GM12878 (cell line): ENCODE measurements around the gene KCNAB3.

ENCODE experiments used
- ATF2 ChIP-seq: IDR thresholded peaks from 2 replicates; pipeline ENCODE4 v1.6.1; 2012; ENCODE audit warnings: low read length, inconsistent platforms
- GATAD2B ChIP-seq: fragments of 450-650 bp; conservative IDR thresholded peaks from 2 replicates; pipeline ENCODE4 v1.6.1; 2017; ENCODE audit warnings: low read depth, mild to moderate bottlenecking, moderate library complexity

- TF ChIP-seq ATF2 = no peak
- no peak for TF ChIP-seq GATAD2B
Measured at GRCh38 chr17:7943291-7943690, 13.6 kb upstream of the KCNAB3 start.
